ENCODE data around the gene PFDN6. TPM values are rescaled to one million over a fixed set of nuclear protein-coding genes. Genes with fewer than 3 reads are reported as not detected.
"Not testable (repeated sequence)": the region's sequence is repeated elsewhere in the genome, so short reads cannot be mapped to it uniquely, and the experiment has no call there.

PFDN6 gene
- total and polyA plus RNA-seq, 3 donors from 2014 or later, result 45.5 to 123 (median 56.2) TPM

DNA sequence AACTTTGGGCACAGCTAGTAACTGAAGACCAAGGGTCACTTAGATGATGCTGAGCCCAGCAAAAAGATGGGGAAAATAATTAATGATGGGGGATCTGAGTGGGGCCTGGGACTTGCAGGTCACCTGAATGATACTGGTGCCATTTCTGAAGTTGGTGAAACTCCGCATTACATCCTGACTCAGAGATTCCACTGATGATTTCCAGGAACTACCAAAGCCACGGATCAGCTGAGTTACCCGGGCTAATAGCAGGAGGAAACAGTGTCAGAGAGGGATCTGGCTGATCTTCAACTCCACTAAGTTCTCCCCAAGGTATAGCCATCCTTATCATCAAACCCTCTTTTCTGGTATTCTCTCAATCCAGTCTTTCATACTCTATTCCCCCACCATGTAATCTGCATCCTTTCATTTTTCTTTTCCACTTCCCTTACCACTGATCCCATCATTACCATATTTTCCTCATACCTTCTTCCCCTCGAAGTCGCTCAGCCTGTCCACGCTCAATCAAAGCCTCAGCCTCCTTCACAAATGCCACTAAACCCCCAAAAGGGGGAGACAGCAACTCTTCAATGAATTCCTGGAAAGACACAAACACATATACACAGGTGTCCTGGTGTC, 37.9 kb upstream of the PFDN6 start:
- H3K36me3 ChIP-seq (ENCODE audit: low read depth, missing control alignments), result no peaks in the 10 kb centered on the region
- H3K4me3 ChIP-seq, result no peak overlapping the region
- no peaks in the 10 kb centered on the region for H3K27me3 ChIP-seq
- intact Hi-C loops (cut with DNase I; ENCODE audit: low total_unique reads), result no loop called here
- 87 to 92% methylated on average over 6 of the region's 6 CpGs for WGBS, 2 donors
- no peaks in the 10 kb centered on the region for H3K9me3 ChIP-seq
- H3K27ac ChIP-seq, result no peak overlapping the region
- peaks cover 21% of the 10 kb centered on the region for H3K4me1 ChIP-seq
- DNase-seq, result no peak
- TF ChIP-seq POLR2A (IDR thresholded peaks at IDR 0.05) (no peak), CTCF (IDR thresholded peaks at IDR 0.05) (no peak)

DNA sequence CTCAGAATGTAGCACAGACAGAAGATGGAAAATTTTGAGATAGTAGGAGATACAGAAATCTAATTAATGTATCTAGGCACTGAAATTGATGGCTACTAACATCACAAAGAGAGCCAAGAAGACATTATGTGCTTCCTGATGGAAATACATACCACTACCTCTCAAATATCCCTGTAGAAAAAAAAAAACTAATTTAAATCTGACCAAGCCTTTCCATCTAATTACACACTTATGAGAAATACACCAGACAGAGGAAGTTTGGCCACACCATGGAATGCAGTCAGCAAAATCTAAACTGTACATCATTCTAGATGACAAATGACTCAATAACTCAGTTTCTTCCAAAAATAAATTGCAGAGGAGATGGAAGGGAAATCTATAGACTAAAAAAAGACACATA, 36.6 kb upstream of the PFDN6 start:
- intact Hi-C loops (cut with DNase I; ENCODE audit: low total_unique reads), result no loop called here
- Histone ChIP-seq H3K27me3 (no peaks in the 10 kb centered on the region), H3K36me3 (ENCODE audit: low read depth, missing control alignments) (no peaks in the 10 kb centered on the region), H3K4me1 (peaks cover 19% of the 10 kb centered on the region), H3K27ac (no peak overlapping the region), H3K9me3 (no peaks in the 10 kb centered on the region), H3K4me3 (no peak overlapping the region)
- DNase-seq, result no peak
- no peak for TF ChIP-seq POLR2A (IDR thresholded peaks at IDR 0.05)
- TF ChIP-seq CTCF (IDR thresholded peaks at IDR 0.05), result no peak

DNA sequence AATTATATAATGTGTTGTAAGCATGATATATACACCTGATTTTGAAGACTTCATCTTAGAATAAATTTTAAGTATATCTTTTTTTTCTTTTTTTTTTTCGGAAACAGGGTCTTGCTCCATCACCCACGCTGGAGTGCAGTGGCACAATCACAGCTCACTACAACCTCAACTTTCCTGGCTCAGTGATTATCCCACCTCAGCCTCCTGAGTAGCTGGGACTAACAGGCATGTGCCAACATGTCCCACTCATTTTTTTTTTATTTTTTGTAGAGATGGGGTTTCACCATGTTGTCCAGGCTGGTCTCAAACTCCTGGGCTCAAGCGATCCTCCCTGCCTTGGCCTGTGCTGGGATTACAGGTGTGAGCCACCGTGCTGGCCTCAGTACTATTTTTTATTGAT, 34.8 kb upstream of the PFDN6 start:
- Histone ChIP-seq H3K4me1 (peaks cover 9% of the 10 kb centered on the region), H3K27ac (no peak overlapping the region), H3K27me3 (no peaks in the 10 kb centered on the region), H3K36me3 (ENCODE audit: low read depth, missing control alignments) (no peaks in the 10 kb centered on the region), H3K9me3 (no peaks in the 10 kb centered on the region), H3K4me3 (no peak overlapping the region)
- intact Hi-C loops (cut with DNase I; ENCODE audit: low total_unique reads), result no loop called here
- TF ChIP-seq POLR2A (IDR thresholded peaks at IDR 0.05), result no peak
- TF ChIP-seq CTCF (IDR thresholded peaks at IDR 0.05), result no peak
- DNase-seq, result no peak
- WGBS, 2 donors, result 89 to 94% methylated on average over 4 of the region's 4 CpGs

DNA sequence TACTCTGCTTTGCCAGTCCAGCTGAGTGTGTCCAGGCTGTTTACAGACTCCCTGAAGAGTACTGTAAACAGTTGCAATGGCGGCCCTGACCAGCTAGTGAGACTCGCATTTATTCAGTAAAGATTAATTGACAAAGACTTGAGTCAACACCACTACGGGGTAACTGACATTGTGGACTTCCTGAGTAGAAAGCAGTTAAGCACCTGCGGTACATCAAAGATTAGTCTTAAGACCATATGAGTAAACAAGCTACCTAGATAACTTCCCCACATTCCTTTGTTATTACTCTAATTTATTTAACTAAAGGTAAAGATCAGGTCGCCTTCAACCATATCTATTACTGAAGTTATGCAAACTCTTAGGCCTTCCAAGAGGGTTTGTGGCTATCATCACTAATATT, 30.4 kb upstream of the PFDN6 start:
- no peaks in the 10 kb centered on the region for H3K36me3 ChIP-seq (ENCODE audit: low read depth, missing control alignments)
- WGBS, 2 donors, result 94 to 96% methylated on average over 5 of the region's 5 CpGs

GRCh38 chr6:33262490-33262889, 26.9 kb upstream of the PFDN6 start:
- H3K9me3 ChIP-seq; H3K36me3 ChIP-seq (ENCODE audit: low read depth, missing control alignments); intact Hi-C loops (cut with DNase I; ENCODE audit: low total_unique reads); H3K27me3 ChIP-seq; H3K4me1 ChIP-seq; H3K27ac ChIP-seq; H3K4me3 ChIP-seq; DNase-seq: not testable (repeated sequence)
- 94 to 96% methylated on average over 3 of the region's 3 CpGs for WGBS, 2 donors

More for the DNA sequence above, 30.4 kb upstream of the PFDN6 start:
- Histone ChIP-seq H3K27ac (no peak overlapping the region), H3K27me3 (no peaks in the 10 kb centered on the region), H3K4me3 (no peak overlapping the region), H3K4me1 (no peaks in the 10 kb centered on the region), H3K9me3 (no peaks in the 10 kb centered on the region)
- no peak for DNase-seq
- no peak for TF ChIP-seq POLR2A (IDR thresholded peaks at IDR 0.05)
- no peak for TF ChIP-seq CTCF (IDR thresholded peaks at IDR 0.05)
- intact Hi-C loops (cut with DNase I; ENCODE audit: low total_unique reads), result no loop called here

Measured in testis (tissue), 3 donors.